Body of pancreas (tissue), 4 donors: ENCODE data around the gene COL5A1. TPM values are rescaled to one million over a fixed set of nuclear protein-coding genes. Genes with fewer than 3 reads are reported as not detected.
A peak's percentile ranks its signal among the peaks of the same experiment; 100 is the strongest.

Source experiments
- ATAC-seq: fragments of 150-250 bp; one replicate; pipeline ENCODE4 v1.9.1; 2016
- DNase-seq, 4 donors: peaks; one replicate each; pipeline ENCODE4 v3.0.0-alpha.2; 2019
- H3K27ac ChIP-seq, 4 donors: fragments of 200-600 bp; sonication (generic); 1 replicate in 3 of 4; 2 replicates in 1 of 4; pipeline versions ENCODE4 v1.5.1 to v1.6.1; 2016 to 2019; ENCODE audit warnings: mild to moderate bottlenecking in 1 of 4, mixed read lengths in 1 of 4, moderate library complexity in 1 of 4
- H3K27me3 ChIP-seq, 2 donors: fragments of 200-600 bp; sonication (generic); one replicate each; pipeline ENCODE4 v1.6.0; 2016; ENCODE audit warnings: mild to moderate bottlenecking in 1 of 2
- H3K36me3 ChIP-seq, 2 donors: fragments of 200-600 bp; sonication (generic); replicated peaks in 1 of 2; 2 replicates each; pipeline ENCODE4 v1.5.1; 2016; ENCODE audit warnings: low read depth in 2 of 2; ENCODE audit not compliant: insufficient read depth in 1 of 2
- H3K4me1 ChIP-seq: fragments of 200-600 bp; sonication (generic); one replicate; pipeline ENCODE4 v1.6.0; 2016
- H3K4me3 ChIP-seq, 2 donors: fragments of 200-600 bp; sonication (generic); 1 replicate in 1 of 2; 2 replicates in 1 of 2; pipeline ENCODE4 v1.5.1; 2016 to 2019
- H3K9me3 ChIP-seq, 3 donors: fragments of 200-600 bp; sonication (generic); 1 replicate in 2 of 3; 2 replicates in 1 of 3; pipeline ENCODE4 v1.5.1; 2016
- POLR2A ChIP-seq, 3 donors: fragments of 450-650 bp; IDR thresholded peaks; one replicate each; pipeline ENCODE4 v1.6.1; 2016; ENCODE audit warnings: antibody characterized with exemption in 3 of 3, mild to moderate bottlenecking in 2 of 3
- WGBS, 2 donors: methylation state at CpG; one replicate each; pipeline ENCODE4 v1.1.5; 2017; 5-methylcytosine and 5-hydroxymethylcytosine counted together
- intact Hi-C: fragments of 100-400 bp; cut with DNase I; formaldehyde crosslinking; loops from one replicate; pipeline ENCODE4 v1.15.1; 2023
- total RNA-seq, 2 donors: library from RNA; depleted of rRNA; stranded (reverse); fragments of >200 nt; gene quantifications; one replicate each; pipeline ENCODE4 v1.1.0, GENCODE V29; 2016
- TF ChIP-seq, protein P1 (sequence below), 7 experiments: fragments of 450-650 bp in 4 of 7; fragments of 200-600 bp in 3 of 7; sonication (generic) in 3 of 7; IDR thresholded peaks; one replicate each; pipeline ENCODE4 v1.5.1; 2016 to 2019; ENCODE audit warnings: antibody characterized with exemption in 7 of 7

The COL5A1 gene
- total RNA-seq, 2 donors from 2014 or later: 7.0 to 14.5 TPM

- intact Hi-C loops: no loop called here
- Histone ChIP-seq H3K27ac (no peak overlapping the region), H3K4me1 (no peaks in the 10 kb centered on the region), H3K27me3 (no peaks in the 10 kb centered on the region), H3K4me3 (no peak overlapping the region), H3K36me3 (no peaks in the 10 kb centered on the region), H3K9me3 (no peaks in the 10 kb centered on the region)
- ATAC-seq (no peak), DNase-seq (no peak)
- 39 to 48% methylated on average over 1 of the region's 1 CpG for WGBS, 2 donors
- no peak for TF ChIP-seq POLR2A (IDR thresholded peaks at IDR 0.05)
- TF ChIP-seq, protein P1, sequence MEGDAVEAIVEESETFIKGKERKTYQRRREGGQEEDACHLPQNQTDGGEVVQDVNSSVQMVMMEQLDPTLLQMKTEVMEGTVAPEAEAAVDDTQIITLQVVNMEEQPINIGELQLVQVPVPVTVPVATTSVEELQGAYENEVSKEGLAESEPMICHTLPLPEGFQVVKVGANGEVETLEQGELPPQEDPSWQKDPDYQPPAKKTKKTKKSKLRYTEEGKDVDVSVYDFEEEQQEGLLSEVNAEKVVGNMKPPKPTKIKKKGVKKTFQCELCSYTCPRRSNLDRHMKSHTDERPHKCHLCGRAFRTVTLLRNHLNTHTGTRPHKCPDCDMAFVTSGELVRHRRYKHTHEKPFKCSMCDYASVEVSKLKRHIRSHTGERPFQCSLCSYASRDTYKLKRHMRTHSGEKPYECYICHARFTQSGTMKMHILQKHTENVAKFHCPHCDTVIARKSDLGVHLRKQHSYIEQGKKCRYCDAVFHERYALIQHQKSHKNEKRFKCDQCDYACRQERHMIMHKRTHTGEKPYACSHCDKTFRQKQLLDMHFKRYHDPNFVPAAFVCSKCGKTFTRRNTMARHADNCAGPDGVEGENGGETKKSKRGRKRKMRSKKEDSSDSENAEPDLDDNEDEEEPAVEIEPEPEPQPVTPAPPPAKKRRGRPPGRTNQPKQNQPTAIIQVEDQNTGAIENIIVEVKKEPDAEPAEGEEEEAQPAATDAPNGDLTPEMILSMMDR (IDR thresholded peaks at IDR 0.05): no peak
These were observed 85.1 kb downstream of the COL5A1 start for GRCh38 chr9:134726722-134727034.

GRCh38 chr9:134728021-134728795, 86.6 kb downstream of the COL5A1 start:
- 66 to 69% methylated on average over 26 to 29 of the region's 29 CpGs for WGBS, 2 donors
- Histone ChIP-seq H3K36me3 (no peaks in the 10 kb centered on the region), H3K9me3 (no peaks in the 10 kb centered on the region), H3K4me1 (peaks cover 2% of the 10 kb centered on the region), H3K27ac (no peak overlapping the region), H3K4me3 (no peak overlapping the region), H3K27me3 (no peaks in the 10 kb centered on the region)
- ATAC-seq (no peak), DNase-seq (no peak)
- TF ChIP-seq, protein P1 (IDR thresholded peaks at IDR 0.05): no peak
- intact Hi-C loops: no loop called here

DNA sequence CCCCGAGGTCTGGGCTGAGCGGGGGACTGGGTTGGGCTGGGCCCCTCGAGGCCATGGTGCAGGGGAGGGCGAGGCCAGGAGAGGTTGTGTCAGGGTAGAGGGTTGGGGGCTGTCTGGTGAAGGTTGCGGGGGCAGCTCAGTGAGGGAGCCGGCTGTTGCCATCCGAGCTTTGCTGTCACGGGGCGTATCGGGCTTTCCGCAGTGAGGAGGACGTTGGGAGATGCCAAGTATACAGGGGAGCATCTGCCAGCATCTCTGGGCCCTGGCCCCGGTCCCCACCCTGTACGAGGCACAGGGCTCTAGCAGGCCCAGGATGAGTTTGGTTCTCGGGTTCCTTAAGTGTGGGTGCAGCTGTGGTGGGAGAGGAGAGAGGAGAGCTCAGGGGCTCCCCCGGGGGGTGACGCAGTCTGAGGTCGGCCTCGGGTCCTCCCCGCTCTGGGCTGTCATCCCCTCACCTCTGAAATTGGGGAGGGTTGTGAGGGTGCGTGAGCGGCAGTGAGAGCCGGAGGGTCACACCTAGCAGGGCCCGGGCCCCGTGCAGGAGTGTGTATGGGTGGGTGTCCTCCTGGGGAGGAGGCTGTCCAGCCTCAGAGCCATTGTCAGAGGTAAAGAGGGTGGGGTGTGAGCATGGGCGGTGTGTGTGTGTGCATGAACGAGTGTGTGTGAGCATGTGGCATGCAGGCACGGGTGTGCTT, 87.3 kb downstream of the COL5A1 start:
- WGBS, 2 donors: 74 to 81% methylated on average over 20 to 24 of the region's 28 CpGs
- Histone ChIP-seq H3K36me3 (no peaks in the 10 kb centered on the region), H3K4me3 (no peak overlapping the region), H3K27ac (no peak overlapping the region), H3K4me1 (peaks cover 9% of the 10 kb centered on the region), H3K27me3 (no peaks in the 10 kb centered on the region), H3K9me3 (no peaks in the 10 kb centered on the region)
- TF ChIP-seq, protein P1 (IDR thresholded peaks at IDR 0.05): no peak
- no peak for TF ChIP-seq POLR2A (IDR thresholded peaks at IDR 0.05)
- no peak for ATAC-seq
- DNase-seq: no peak
- intact Hi-C loops: no loop called here

GRCh38 chr9:134730011-134730760, 88.6 kb downstream of the COL5A1 start:
- Histone ChIP-seq H3K27me3 (no peaks in the 10 kb centered on the region), H3K9me3 (no peaks in the 10 kb centered on the region), H3K27ac (no peak overlapping the region), H3K4me1 (peaks cover 16% of the 10 kb centered on the region), H3K4me3 (no peak overlapping the region), H3K36me3 (no peaks in the 10 kb centered on the region)
- TF ChIP-seq, protein P1 (IDR thresholded peaks at IDR 0.05): no peak
- no peak for TF ChIP-seq POLR2A (IDR thresholded peaks at IDR 0.05)
- 70 to 74% methylated on average over 21 to 23 of the region's 23 CpGs for WGBS, 2 donors
- DNase-seq (peak in 1 of 4 donors; percentile 28), ATAC-seq (no peak)
- intact Hi-C loops: loop anchor here (10.0 kb wide), 1 partner anchor 555 kb away; no protein-coding TSS in a partner anchor
